Stimulated activated CD8-positive, alpha-beta memory T cell treated with anti-CD3 and anti-CD28 coated beads, Interleukin-4, amount 100 ng/mL, for 4 hours (primary cell): ENCODE measurements around the gene KCTD8.

Experiments used
- DNase-seq, 2 donors: peaks; one replicate each; pipeline ENCODE4 v3.0.0-alpha.2; 2020; ENCODE audit warnings: low read depth in 2 of 2, low spot score in 1 of 2

The KCTD8 gene

DNA sequence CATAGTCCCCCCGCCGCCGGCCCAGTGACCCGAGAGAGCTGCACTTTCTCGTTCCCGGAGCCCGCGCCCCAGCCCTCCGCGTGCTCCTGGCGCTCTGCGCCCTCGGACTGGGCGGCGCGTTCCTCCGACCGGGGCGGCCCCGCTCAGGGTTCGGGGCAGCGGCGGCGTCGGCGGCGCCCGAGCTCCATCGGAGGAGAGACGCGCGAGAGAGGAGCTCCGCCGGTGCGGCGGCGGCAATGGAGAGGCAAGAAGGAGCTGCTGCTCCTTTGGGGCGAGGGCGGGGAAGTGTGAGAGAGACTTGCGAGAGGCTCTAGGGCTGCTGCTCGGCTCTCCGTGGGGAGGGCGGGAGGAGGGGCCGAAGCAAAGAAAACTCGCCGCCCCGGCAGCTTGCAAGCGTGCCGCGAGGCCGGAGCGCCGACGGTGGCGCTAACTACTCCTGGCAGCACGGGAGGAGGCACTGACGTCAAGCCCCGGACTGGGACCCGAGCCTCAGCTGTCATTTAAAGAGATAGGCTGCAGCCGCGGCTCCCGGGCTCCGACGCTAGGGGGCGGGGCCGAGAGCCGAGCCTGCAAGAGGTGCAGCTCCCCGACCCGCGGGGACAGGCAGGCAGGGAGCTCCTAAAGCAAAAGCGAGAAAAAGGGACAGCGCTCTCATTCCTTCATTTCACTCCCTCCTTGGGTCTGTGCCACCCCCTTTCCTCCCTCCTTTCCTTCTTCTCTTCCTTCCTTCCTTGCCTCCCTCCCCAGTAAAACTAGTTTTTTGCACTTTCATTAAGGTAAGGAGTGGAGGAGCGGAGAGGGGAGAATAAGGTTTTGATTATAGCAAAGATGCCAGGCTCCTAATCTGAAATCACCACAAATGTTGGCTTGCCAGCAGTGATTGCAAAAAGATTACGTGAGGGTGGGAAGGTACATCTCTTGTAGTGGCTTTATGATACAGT, at the start of gene KCTD8:
KCTD8 (minus strand) TSS at position 289 of the 941 bp plus-strand sequence.
- DNase-seq = no peak

DNA sequence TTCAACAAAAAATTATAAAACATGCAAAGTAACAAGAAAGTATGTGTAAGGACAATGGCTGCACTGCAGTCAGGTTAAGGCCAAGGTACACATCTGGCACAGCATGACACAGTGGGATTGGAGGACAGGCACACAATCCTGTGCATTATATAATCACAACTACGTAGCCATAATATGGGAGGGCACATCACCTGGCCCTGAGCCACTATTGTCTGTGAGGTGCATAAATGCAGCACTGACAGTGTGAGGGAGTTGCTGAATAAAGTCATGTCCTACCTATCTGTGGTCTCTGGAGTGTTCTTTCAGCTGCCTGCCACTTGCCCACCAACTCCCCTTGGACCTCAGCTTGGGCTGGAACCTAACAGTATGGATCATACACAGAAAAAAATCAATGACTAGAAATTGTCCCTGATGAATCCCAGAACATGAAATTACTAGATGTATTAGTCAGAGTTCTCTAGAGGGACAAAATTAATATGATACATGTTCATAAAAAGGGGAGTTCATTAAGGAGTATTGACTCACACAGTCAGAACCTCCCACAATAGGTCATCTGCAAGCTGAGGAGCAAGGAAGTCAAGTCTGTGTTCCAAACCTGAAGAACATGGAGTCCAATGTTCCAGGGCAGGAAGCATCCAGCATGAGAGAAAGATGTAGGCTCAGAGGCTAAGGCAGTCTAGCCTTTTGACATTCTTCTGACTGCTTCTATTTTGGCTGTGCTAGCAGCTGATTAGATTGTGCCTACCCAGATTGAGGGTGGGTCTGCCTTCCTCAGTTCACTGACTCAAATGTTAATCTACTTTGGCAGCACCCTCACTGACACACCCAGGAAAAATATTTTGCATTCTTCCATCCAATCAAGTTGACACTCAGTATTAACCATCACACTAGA, 46.4 kb upstream of the KCTD8 start:
- no peak for DNase-seq

DNA sequence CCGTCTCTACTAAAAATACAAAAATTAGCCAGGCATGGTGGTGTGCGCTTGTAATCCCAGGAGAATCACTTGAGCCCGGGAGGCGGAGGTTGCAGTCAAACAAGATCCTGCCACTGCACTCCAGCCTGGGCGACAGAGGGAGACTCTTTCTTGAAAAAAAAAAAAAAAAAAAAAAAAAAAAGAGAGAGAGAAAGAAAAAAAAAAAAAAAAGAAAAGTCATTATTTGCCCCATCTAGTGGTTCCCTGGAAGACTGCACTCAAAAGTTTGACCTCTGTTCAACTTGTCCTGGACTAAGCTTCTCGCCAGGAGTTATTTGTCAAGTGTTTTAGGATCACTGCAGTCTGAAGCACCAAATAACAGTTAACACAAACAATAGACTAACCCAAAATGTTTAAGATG, 45.3 kb upstream of the KCTD8 start:
- no peak for DNase-seq

DNA sequence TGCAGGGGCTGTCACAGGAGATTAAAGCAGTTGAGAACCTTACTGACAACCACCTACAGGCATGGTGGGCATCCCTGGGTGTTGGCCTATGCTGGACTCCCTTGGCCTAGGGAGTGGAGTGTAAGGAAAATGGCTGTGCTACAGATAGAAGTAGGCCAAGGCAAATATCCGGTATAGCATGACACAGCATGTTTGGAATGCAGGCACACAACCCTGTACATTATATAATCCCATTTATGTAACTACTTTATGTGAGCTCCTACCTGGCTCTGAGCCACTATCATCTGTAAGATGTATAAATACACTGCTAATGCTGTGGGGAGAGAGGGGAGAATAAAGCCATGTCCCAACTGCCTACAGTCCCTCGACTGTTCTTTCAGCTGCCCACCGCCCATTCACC, 38.7 kb upstream of the KCTD8 start:
- DNase-seq = no peak

DNA sequence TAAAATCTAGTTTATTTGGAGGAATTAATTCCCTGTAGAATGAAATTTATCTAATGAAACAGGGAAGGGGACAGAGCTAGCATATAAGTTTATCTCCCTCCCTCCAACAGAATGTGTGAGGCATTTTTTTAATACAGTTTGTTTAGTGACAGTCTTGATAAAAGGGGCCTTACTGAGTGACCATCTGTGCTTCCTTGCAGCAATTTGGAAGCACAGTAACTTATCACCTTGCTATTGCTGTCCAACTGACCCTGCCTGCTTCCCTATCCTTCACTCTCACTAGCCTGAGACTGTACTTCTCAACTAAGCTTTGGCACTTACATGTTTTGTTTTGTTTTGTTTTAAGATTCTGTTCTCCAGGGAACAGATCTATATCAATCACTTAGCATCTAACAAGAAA, 31.1 kb upstream of the KCTD8 start:
- DNase-seq = no peak

DNA sequence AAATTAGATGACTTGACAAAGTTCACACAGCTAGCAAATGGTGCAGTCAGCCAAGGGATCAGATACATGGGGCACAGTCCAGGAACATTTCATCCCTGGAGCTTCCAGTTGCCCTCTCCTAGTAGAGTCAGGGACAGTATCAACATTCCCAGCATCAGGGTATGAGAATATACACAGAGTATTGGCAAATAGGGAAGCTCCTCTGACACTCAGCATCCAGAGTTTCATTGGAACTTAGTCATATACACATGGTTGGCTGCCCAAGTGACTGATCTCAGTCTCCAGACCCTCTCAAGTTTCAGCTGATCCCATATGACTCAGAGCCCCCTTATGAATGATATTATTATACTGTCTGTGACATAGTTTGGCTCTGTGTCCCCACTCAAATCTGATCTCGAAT, 13.7 kb upstream of the KCTD8 start:
- no peak for DNase-seq

DNA sequence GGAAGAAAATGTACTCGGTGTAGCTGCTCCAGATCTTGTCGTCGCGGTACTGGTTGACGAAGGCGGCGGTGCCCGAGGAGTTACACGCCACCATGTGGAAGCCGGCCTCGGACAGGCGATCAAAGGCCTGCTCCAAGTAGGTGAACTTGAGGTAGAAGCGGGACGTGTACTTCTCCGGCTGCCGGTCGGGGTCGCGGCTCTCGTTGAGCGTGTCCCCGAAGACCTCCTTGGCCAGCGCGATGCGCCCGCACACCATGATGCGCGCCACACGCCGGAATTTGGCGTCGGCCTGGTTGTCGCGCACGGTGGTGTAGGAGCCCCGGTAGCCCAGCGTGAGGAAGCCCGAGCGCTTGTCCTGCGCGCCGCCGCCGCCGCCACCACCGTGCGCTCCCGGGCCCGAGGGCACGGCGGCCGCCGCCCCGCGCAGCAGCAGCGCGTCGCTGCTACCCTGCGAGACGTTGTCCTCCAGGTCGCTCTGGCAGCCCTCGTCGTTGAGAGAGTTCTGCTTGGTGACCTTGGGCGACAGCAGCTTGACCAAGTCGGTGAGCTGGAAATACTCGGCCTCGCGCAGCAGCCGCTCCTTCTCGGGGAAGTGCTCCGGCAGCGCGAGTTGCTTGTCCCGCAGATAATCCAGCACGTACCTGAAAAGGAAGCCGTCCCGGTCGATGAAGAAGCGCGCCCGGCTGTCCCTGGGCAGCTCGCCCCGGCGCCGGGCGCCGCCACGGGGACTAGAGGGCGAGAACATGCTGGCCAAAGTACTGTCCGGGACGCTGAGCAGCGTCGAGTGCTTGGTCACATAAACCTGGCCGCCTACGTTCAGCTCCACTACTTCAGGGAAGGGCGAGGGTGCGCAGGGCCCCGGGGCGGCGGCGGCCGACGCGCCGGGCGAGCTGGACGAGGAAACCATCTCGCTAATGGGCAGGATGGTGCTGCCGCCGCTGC, 775 bp downstream of the KCTD8 start:
- no peak for DNase-seq

DNA sequence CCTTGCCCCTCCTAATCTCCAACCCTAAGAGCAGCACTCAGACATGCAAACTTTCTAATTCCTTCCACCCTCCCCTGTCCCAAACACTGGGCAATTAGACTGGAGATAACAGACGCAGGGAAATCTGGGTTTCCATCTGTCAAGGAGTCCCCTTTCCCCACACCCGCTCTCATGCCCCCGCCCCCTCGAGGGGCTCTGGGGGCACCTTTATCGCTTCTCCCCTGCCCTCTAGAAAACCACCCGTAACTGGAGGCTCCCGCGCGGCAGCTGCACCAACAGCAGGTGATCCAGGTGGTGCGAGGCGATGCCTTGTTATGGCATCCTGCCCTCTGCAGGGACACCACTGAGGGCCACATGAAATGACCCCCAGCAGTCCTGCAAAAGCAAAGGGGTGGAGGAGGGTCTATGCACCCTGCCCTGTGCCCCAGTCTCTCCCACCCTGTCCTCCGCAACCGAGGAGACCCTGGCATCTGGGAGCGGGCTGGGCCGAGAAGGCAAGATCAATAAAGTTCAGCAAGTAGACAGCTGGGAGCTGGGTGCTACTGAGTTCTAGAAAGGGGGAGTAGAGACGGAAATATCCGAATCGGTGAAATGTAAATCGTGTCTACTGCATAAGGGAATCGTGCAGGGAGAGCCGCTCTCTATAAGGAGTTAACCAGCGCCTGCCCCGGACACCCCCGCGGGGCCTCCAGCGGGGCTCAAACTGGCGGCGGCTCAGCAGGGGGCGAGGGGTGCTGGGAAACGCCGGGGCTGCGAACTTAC, 1.6 kb downstream of the KCTD8 start:
- no peak for DNase-seq

DNA sequence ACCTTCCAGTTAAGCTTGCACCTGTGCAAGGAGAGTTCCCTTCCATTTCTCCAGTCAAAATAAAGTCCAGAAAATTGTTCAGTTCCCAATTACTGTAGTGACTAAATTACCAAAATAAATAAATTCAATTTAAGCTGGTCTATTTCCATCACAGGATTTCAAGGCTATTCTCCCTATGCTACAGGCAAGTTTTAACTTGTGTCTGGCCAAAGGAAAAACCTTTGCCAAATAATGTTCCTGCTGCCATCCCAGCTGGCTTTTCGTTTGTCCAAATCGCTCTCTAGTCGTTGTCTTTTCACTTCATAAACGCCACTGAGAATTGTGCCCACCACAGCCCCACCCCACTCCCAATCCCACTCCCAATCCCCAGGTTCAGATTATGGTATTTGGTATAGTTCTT, 2.4 kb downstream of the KCTD8 start:
- DNase-seq = no peak

DNA sequence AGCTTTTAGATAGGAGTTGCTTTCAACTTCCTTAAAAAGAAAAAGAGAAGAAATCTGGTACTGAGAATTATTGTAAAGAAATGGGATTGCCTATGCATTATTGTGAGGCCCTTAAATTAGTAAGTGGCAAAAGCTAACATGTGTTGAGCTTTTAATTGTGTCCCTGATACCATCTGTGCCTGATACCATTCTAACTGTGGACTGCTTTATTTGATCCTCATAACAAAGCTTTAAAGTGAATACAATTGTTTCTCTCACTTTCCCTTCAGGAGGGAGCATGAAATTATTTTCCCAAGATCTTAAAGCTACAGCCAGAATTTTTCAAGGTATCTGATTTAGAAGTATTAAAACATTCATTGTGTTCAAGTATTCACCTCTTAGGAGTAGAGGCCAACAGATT, 9.9 kb downstream of the KCTD8 start:
- no peak for DNase-seq

DNA sequence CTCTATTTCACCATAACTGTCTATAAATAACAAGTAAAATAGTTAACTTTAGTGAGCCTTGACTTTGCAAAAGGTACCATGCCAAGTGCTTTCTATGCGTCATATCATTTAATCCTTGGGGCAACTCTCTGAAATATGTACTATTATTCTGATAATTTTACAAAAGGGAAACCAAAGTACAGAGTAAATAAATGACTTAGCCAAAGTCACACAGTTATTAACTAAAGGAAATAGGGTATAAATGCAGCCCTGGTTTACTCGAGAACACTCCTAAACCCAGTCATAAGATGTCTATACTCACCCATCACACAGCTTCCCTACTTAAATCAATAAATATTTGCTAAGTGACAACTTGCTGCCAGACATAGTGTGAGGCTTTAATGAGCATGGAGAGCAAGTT, 14.4 kb downstream of the KCTD8 start:
- DNase-seq = no peak

DNA sequence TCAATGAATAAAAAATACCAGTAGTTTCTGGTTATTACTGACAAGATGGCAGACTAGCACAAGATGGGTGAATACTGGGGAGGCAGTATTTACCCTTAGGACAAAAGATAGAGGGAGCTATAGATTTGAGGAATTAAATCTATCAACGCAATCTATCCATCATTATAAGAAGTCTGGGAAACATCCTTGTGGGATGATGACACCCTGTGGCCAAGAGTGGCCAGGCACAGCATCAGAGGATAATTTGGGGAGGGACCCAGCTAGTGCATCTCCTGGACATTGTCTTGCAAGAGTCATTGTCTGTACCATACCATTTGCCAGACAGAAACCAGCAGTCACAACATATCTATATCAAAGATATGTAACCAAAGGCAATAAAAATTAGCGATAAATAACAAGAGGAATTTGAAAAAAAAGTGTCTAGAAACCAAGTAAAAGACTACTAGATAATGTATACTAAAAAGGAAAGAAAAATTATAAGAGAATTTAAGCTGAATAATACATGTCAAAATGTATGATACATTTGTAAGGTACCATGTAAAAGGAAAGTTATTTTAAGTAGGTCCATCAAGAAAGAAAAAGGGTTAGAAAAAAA, 22.9 kb downstream of the KCTD8 start:
- DNase-seq = no peak

DNA sequence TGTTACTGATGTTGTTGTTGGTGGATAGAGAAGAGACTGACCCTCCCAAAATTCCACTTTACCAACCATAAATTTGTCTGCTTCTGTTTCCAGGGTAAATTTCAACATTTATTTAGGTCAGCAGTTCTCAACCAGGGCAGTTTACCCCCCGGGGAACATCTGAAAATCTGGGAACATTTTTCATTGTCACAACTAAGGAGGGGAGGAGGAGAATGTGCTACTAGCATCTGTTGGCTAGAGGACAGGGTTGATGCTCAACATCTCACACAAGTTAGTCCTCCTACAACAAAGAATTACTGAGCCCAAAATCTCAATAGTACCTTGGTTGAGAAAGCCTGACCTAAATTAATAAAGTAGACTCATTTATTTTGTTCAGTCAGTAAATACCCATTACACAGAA, 25.7 kb downstream of the KCTD8 start:
- no peak for DNase-seq

DNA sequence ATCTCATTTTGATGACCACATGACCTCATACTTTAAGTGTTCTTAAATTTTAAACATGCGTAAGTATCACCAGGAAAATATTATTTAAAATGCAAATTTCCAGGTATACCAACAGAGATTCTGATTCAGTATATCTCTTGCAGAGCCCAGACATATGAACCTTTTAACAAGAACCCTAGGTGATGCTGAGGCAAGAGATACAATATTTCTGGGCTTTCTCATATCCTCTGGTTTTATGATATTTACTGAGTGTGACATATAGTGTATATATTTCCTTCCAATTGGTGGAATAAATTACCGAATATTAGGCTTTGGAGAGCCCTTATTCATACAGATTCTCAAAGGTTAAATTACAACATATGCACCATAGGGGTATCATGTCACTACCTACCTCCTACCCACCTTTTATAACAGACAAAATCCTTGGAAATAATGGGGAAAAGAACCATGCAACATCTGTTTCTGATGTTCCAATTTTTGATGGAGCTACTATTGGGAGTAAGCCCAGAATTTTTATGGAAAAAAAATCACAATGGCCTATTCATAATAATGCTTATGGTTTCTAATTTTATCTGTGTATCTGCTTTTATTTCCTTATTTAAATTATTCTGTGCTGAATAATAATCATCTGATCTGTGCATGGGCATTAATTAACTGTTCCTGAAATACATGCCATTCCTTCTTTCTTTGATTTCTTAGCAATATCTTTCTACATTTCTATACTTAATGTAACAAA, 27.1 kb downstream of the KCTD8 start:
- no peak for DNase-seq

DNA sequence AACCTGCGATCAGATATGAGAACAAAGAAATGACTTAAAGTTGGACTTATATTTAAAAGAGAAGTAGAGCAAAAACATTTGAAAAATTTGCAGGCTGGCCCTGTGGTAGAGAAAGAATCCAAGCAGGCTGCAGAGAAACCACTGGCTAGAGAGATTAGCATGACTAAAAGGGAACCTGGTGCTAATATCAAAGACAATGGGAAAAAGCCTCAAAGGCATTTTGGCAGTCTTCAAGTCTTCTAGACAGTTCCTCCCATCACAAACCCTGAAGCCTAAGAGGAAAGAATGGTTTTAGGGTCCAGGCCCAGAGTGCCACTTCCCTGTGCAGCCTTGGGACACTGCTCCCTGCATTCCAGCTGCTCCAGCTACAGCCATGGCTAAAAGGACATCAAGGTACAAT, 33.4 kb downstream of the KCTD8 start:
- DNase-seq = no peak

DNA sequence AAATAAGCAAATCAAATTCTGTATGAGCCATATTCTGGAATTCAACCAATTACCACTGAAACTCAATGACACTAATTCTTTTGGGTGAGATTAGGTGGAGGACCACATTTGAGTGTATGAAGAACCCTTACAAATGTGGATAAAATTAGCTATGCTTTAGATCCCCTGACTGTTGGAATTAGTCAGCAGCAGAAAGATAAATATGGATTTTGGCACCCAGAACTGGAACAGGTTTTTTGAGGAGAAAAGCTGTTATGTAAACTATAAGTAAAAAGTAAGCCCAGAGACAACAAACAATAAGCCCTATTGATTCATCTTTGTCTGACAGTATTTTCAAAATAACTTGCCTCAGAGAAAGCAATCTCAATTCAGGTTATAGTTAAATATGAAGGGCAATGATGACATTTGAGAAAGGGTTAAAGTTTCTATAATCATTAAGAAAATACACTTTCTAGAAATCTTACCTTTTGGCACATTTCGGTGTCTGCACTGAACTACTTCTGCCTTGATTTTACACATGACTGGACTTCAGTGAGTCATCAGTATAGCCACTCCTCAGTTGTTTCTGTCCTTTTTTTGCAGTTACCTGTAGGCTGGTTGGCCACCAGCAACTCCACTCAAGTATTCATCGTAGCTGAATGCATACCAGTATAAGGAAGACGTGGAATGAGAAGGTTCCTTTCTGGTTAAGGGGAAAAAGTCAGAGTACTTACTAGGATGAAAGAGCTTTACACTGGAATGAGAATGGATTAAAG, 80.0 kb downstream of the KCTD8 start:
- no peak for DNase-seq

DNA sequence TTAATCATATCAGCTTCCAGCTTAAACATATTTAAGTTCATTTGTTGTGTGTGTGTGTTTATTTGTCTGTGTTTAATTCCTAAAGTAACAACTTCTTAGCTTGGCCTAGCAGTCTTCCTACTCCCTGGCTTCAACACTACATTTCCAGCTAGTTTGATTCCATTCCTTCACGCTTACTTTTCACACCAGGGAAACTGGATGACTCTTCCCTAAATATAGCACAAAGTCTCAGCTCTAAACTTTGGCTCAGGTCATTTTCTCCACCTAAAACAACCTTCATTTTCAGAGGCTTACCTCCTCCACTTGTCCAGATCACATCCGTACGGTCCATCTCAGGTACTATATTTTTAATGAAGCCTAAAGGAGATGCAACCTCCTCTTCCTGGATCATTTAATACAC, 94.4 kb downstream of the KCTD8 start:
- no peak for DNase-seq

DNA sequence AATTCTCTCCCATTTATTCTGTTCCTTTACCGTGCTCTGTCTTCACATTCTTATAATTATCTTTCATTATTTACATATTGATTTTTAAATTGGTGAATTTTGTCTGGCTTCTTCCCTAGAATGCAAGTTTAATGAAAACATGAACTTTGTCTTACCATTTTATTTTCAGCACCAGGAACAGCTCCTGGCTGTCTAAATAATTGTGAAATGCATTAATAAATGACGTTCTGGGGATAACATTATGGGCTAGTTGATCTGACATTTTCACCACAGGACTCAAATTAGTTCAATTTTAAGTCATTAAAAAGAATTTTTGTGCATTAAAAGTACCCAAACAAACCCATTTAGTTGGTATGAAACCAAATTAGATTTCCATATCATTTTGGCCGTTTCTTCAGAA, 97.5 kb downstream of the KCTD8 start:
- DNase-seq = no peak

DNA sequence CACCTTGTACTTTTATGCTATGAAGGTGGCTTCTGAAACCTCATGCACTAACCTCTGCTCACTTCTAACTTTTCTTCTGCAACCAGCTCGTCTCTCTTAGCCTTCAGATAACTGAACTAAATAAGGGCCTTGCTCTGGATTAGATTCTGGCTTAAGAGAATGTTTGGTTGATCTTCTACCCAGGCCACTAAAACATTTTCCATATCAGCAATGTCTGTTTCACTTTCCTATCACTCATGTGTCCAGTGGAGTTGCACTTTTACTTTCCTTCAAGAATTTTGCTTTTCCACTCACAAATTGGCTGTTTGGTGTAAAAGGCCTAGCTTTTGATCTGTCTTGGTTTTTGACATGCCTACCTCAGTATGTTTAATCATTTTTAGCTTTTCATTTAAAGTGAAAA, 105.8 kb downstream of the KCTD8 start:
- no peak for DNase-seq
